ENCODE data around the gene LRRC27.

LRRC27 gene

DNA sequence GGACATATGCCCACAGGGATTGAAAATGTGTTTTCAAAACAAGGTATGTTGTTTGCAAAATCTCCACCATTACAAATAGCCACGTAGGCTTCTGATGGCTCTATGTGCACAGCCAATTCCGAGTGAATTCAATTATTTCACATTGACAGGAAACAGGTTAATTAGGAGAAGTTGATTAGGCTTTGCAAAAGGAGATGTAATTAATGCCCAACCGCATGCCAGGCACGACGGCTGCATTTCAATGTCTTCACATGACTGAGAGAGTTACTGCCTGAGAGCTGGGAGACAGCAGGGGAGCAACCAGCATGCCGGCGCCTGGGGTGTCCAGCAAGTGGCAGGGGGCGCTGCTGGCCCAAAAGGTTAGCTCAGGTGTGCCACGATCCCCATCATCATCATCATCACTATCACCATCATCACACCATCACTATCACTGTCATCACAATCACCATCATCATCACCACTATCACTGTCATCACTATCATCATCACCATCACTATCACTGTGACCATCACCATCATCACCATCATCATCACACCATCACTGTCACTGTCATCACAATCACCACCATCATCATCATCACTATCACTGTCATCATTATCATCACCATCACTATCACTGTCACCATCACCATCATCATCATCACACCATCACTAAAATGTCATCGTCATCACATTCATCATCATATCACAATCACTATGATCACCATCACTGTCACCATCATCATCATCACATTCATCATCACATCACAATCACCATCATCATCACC, 95.2 kb downstream of the LRRC27 start:
- DNase-seq (ENCODE audit: low read depth, low spot score), result no peak
- H3K4me3 ChIP-seq (ENCODE audit: low read length), result no peak overlapping the region

GRCh38 chr10:132427939-132428367, 96.0 kb downstream of the LRRC27 start:
- DNase-seq (ENCODE audit: low read depth, low spot score), result no peak
- H3K4me3 ChIP-seq (ENCODE audit: low read length), result no peak overlapping the region

DNA sequence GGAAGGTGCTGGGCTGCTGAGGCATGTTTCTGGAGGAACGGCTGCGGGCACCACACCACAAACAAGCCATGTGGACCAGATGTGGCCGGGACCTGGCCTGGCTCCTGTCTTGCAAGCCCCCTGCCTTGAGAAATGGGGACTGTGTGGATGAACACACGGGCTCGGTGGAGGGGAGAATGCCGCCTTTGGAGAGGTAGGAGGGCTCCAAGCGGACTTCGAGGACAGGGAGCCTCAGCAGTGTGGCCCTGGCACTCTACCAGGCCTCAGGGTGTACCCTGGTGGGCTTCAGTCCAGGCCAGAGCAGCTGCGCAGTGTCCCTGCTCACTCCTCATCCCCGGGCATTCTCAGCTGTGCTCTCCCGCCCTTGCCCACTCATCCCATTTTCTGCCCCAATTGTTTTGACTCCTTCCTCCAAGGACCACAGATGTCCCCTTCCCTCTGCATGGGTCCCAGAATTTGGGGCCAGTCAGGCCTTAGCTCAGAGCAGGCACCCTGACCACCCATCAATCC, 96.5 kb downstream of the LRRC27 start:
- no peak overlapping the region for H3K4me3 ChIP-seq (ENCODE audit: low read length)
- no peak for DNase-seq (ENCODE audit: low read depth, low spot score)

Measured in Jurkat, Clone E6-1 (cell line).